ENCODE measurements around the gene TSPAN9.

DNA sequence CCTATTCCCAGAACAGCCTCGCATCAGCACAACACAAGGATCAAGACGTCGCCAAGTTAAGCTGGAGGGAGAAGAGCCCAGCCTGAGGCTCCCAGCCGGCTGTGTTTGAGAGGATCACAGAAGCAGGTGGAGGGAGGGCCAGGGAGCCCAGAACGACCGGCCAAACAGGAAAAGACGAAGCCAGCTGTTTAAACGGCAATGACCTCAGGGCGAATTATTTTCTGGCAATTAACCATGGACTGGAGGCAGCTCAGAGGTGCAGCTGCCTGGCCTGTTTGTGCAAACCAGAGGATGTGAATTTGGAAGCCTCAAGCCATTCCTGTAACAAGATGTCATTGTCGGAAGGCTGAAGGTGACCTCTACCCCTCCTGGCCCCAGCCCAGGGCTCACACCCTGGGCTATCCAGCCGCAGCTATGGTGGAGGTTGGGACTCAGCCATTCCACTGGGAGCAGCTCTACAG, 238.1 kb downstream of the TSPAN9 start:
- TF ChIP-seq, protein P1, sequence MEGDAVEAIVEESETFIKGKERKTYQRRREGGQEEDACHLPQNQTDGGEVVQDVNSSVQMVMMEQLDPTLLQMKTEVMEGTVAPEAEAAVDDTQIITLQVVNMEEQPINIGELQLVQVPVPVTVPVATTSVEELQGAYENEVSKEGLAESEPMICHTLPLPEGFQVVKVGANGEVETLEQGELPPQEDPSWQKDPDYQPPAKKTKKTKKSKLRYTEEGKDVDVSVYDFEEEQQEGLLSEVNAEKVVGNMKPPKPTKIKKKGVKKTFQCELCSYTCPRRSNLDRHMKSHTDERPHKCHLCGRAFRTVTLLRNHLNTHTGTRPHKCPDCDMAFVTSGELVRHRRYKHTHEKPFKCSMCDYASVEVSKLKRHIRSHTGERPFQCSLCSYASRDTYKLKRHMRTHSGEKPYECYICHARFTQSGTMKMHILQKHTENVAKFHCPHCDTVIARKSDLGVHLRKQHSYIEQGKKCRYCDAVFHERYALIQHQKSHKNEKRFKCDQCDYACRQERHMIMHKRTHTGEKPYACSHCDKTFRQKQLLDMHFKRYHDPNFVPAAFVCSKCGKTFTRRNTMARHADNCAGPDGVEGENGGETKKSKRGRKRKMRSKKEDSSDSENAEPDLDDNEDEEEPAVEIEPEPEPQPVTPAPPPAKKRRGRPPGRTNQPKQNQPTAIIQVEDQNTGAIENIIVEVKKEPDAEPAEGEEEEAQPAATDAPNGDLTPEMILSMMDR (IDR thresholded peaks at IDR 0.05) = no peak
- peak; percentile 93 for TF ChIP-seq POLR2AphosphoS5 (IDR thresholded peaks at IDR 0.05)
